Body of pancreas (tissue), 4 donors: ENCODE measurements around the gene GRID1. TPM values are rescaled to one million over a fixed set of nuclear protein-coding genes. Genes with fewer than 3 reads are reported as not detected.

Experiments used
- ATAC-seq: fragments of 150-250 bp; one replicate; pipeline ENCODE4 v1.9.1; 2016
- DNase-seq, 4 donors: peaks; one replicate each; pipeline ENCODE4 v3.0.0-alpha.2; 2019
- H3K27ac ChIP-seq, 4 donors: fragments of 200-600 bp; sonication (generic); 1 replicate in 3 of 4; 2 replicates in 1 of 4; pipeline versions ENCODE4 v1.5.1 to v1.6.1; 2016 to 2019; ENCODE audit warnings: mild to moderate bottlenecking in 1 of 4, mixed read lengths in 1 of 4, moderate library complexity in 1 of 4
- H3K27me3 ChIP-seq, 2 donors: fragments of 200-600 bp; sonication (generic); one replicate each; pipeline ENCODE4 v1.6.0; 2016; ENCODE audit warnings: mild to moderate bottlenecking in 1 of 2
- H3K36me3 ChIP-seq, 2 donors: fragments of 200-600 bp; sonication (generic); replicated peaks in 1 of 2; 2 replicates each; pipeline ENCODE4 v1.5.1; 2016; ENCODE audit warnings: low read depth in 2 of 2; ENCODE audit not compliant: insufficient read depth in 1 of 2
- H3K4me1 ChIP-seq: fragments of 200-600 bp; sonication (generic); one replicate; pipeline ENCODE4 v1.6.0; 2016
- H3K4me3 ChIP-seq, 2 donors: fragments of 200-600 bp; sonication (generic); 1 replicate in 1 of 2; 2 replicates in 1 of 2; pipeline ENCODE4 v1.5.1; 2016 to 2019
- H3K9me3 ChIP-seq, 3 donors: fragments of 200-600 bp; sonication (generic); 1 replicate in 2 of 3; 2 replicates in 1 of 3; pipeline ENCODE4 v1.5.1; 2016
- POLR2A ChIP-seq, 3 donors: fragments of 450-650 bp; IDR thresholded peaks; one replicate each; pipeline ENCODE4 v1.6.1; 2016; ENCODE audit warnings: antibody characterized with exemption in 3 of 3, mild to moderate bottlenecking in 2 of 3
- WGBS, 2 donors: methylation state at CpG; one replicate each; pipeline ENCODE4 v1.1.5; 2017; 5-methylcytosine and 5-hydroxymethylcytosine counted together
- intact Hi-C: fragments of 100-400 bp; cut with DNase I; formaldehyde crosslinking; loops from one replicate; pipeline ENCODE4 v1.15.1; 2023
- total RNA-seq, 2 donors: library from RNA; depleted of rRNA; stranded (reverse); fragments of >200 nt; gene quantifications; one replicate each; pipeline ENCODE4 v1.1.0, GENCODE V29; 2016
- TF ChIP-seq, protein P1 (sequence below), 7 experiments: fragments of 450-650 bp in 4 of 7; fragments of 200-600 bp in 3 of 7; sonication (generic) in 3 of 7; IDR thresholded peaks; one replicate each; pipeline ENCODE4 v1.5.1; 2016 to 2019; ENCODE audit warnings: antibody characterized with exemption in 7 of 7

Gene GRID1
- total RNA-seq, 2 donors from 2014 or later, result 1.0 to 1.6 TPM

DNA sequence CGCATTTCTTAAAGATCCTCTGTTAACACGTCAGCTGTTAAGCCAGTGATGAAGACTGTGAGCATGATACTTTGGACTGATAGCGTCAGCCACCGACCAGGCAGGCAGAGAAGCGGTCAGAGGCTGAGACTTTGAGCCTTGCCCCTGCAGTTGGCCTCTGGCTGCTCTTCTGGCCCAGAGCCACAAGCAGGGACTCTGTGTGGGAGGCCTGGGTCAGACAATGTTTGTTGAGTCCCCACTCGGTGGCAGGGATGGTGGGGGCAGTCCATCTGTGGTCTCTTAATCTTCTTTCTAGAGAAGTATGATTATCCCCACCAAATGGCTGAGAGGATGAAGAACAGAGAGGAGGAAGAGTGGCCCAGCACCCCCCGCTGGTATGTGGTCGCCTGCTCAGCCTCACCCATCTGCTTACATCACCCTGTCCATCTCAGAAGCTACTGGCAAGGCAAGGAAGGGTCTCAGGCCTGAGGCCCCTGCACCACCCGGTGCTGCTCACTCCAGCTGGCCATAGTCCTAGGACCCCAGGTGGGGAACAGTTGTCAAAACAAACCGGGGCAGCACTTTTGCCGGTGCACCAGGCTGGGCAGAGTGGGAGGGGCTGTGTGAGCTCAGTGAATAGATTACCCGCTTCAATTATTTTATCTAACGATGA lies 202.9 kb downstream of the GRID1 start:
- intact Hi-C loops, result no loop called here
- TF ChIP-seq POLR2A (IDR thresholded peaks at IDR 0.05), result no peak
- TF ChIP-seq, protein P1, sequence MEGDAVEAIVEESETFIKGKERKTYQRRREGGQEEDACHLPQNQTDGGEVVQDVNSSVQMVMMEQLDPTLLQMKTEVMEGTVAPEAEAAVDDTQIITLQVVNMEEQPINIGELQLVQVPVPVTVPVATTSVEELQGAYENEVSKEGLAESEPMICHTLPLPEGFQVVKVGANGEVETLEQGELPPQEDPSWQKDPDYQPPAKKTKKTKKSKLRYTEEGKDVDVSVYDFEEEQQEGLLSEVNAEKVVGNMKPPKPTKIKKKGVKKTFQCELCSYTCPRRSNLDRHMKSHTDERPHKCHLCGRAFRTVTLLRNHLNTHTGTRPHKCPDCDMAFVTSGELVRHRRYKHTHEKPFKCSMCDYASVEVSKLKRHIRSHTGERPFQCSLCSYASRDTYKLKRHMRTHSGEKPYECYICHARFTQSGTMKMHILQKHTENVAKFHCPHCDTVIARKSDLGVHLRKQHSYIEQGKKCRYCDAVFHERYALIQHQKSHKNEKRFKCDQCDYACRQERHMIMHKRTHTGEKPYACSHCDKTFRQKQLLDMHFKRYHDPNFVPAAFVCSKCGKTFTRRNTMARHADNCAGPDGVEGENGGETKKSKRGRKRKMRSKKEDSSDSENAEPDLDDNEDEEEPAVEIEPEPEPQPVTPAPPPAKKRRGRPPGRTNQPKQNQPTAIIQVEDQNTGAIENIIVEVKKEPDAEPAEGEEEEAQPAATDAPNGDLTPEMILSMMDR (IDR thresholded peaks at IDR 0.05), result no peak

DNA sequence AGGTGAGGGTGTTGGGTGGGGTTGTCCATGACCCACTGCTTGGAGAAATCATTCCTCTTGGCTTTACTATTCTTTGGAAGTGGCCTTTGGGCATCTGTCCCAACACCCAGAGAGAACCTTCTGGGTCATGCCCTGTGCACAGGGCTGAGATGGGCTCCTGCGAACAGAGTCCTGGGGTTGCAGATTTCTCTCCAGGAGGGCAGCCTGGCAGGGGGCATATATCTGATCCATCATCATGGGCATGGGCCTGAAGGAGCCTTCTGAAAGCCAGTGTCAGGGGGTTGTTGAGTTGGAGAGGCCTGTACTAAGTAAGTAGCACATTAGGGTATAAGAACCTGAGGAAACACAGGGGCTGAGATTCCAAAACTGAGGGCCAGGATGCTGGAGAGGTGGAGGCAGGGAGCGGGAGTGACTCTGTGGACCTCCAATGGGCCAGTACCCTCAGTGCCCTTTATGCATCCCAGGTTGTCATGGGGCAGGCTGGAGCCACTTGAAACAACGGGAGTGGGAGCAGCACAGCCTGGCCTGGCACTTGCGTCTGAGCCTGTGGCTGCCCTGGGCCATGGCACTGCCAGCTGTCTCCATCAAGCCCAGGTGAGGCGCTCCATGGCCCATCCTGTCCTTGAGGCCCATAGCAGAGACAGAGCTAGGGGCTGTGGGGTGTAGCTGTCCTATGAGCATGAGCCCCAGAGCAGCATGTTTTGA lies 203.7 kb downstream of the GRID1 start:
- intact Hi-C loops, result no loop called here
- Histone ChIP-seq H3K27ac (no peak overlapping the region), H3K4me1 (no peaks in the 10 kb centered on the region), H3K9me3 (no peaks in the 10 kb centered on the region), H3K27me3 (no peaks in the 10 kb centered on the region), H3K36me3 (no peaks in the 10 kb centered on the region), H3K4me3 (no peak overlapping the region)
- DNase-seq (no peak), ATAC-seq (no peak)
- TF ChIP-seq, protein P1 (IDR thresholded peaks at IDR 0.05), result no peak
- no peak for TF ChIP-seq POLR2A (IDR thresholded peaks at IDR 0.05)
- WGBS, 2 donors, result 95 to 100% methylated on average over 4 to 5 of the region's 5 CpGs

More for the DNA sequence above, 202.9 kb downstream of the GRID1 start:
- Histone ChIP-seq H3K27me3 (no peaks in the 10 kb centered on the region), H3K9me3 (no peaks in the 10 kb centered on the region), H3K4me1 (no peaks in the 10 kb centered on the region), H3K36me3 (no peaks in the 10 kb centered on the region), H3K27ac (no peak overlapping the region), H3K4me3 (no peak overlapping the region)
- ATAC-seq (no peak), DNase-seq (no peak)
- WGBS, 2 donors, result 73 to 82% methylated on average over 12 to 13 of the region's 13 CpGs

DNA sequence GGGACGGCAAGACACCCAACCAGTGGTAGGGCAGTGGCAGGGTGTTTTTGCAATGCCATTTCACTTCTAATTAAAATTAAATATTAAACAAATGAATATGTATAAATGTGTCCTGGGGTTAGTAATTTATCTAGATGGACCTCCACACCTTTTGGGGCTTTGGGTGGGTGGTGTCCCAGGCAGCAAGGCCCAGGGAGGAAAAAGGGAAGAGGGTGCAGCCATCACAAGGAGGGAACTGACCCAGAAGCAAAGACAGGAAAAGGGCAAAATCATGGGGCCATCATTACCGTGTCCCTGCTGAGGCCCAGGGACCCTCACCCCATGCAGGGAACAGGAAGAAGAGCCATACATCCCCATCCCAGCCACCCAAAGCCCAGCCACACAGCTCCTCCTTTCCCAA lies 204.6 kb downstream of the GRID1 start:
- Histone ChIP-seq H3K36me3 (no peaks in the 10 kb centered on the region), H3K9me3 (no peaks in the 10 kb centered on the region), H3K4me1 (no peaks in the 10 kb centered on the region), H3K27ac (no peak overlapping the region), H3K27me3 (no peaks in the 10 kb centered on the region), H3K4me3 (no peak overlapping the region)
- WGBS, 2 donors, result 72 to 83% methylated on average over 2 of the region's 2 CpGs
- DNase-seq (no peak), ATAC-seq (no peak)
- intact Hi-C loops, result no loop called here
- no peak for TF ChIP-seq POLR2A (IDR thresholded peaks at IDR 0.05)
- TF ChIP-seq, protein P1 (IDR thresholded peaks at IDR 0.05), result no peak

DNA sequence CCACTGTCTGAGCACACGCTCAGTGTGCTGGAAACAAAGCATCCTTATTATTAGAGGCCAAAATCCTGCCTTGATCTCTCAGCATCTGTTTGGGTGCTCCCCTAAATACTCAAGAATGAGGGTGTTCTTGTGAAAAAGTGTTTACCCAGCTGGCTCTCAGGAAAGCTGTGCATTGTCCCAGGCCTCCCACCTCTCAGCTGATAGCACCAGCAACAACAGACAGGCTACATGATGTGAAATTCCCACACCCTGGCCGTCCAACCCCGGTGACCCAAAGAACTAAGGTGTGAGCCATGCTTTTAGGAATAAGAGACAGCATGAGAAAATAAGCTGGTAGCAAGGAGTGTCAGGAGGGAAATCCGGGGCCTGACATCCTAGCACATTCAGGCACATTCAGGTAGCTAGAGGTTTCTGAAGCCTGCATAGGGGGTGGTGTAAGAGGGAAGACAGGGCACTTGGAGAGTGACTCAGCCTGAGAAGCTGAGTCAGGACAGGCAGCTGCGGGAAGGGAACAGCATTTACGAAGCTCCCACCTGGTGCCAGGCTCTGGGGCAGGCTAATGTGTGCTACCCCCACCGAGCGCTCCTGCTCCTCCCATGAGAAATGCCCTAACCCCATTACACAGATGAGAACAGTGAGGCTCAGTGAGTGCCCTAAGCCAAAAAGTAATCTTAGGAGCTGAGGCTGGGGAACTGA lies 205.6 kb downstream of the GRID1 start:
- H3K27ac ChIP-seq, result no peak overlapping the region
- no peak for ATAC-seq
- H3K36me3 ChIP-seq, result no peaks in the 10 kb centered on the region
- H3K4me1 ChIP-seq, result no peaks in the 10 kb centered on the region
- WGBS, 2 donors, result 54 to 61% methylated on average over 8 of the region's 8 CpGs
- intact Hi-C loops, result no loop called here
- peak in 2 of 4 donors; percentile 22 to 58 for DNase-seq
- no peaks in the 10 kb centered on the region for H3K27me3 ChIP-seq
- H3K4me3 ChIP-seq, result no peak overlapping the region
- H3K9me3 ChIP-seq, result no peaks in the 10 kb centered on the region
- TF ChIP-seq, protein P1 (IDR thresholded peaks at IDR 0.05), result no peak
- TF ChIP-seq POLR2A (IDR thresholded peaks at IDR 0.05), result no peak
